Measurements from ENCODE around the gene C1R.

C1R gene

DNA sequence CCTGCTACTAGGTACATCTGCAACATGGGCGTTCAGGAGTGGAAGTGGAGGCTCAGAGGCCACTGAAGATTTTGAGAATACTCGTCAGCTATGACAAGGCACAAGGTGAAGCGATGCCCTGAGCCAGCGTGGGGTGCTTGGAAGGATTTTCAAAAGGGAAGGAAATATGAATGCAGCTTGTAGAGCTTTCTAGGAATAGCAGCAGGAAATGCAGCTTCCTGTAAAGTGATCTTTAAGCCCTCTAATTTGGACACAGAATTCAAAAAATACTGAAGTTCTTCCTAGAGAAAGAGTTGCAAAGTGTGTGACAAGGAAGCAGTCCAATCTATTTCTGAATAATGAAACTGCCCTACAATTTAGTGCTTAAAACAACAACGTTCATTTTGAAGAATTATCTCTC is 44.9 kb downstream of the C1R start:
- no peak overlapping the region for H3K4me3 ChIP-seq (ENCODE audit: severe bottlenecking)
- DNase-seq (ENCODE audit: low spot score) (no peak), ATAC-seq (ENCODE audit: low read depth) (no peak)
- no peak overlapping the region for H3K27ac ChIP-seq (ENCODE audit: poor library complexity, severe bottlenecking)
- H3K4me1 ChIP-seq (ENCODE audit: insufficient read depth, poor library complexity, severe bottlenecking) = no peaks in the 10 kb centered on the region
- H3K9me3 ChIP-seq (ENCODE audit: severe bottlenecking) = no peaks in the 10 kb centered on the region
- no peaks in the 10 kb centered on the region for H3K27me3 ChIP-seq (ENCODE audit: insufficient read depth, poor library complexity, severe bottlenecking)
- no peaks in the 10 kb centered on the region for H3K36me3 ChIP-seq (ENCODE audit: low read depth)
- TF ChIP-seq, protein P1, sequence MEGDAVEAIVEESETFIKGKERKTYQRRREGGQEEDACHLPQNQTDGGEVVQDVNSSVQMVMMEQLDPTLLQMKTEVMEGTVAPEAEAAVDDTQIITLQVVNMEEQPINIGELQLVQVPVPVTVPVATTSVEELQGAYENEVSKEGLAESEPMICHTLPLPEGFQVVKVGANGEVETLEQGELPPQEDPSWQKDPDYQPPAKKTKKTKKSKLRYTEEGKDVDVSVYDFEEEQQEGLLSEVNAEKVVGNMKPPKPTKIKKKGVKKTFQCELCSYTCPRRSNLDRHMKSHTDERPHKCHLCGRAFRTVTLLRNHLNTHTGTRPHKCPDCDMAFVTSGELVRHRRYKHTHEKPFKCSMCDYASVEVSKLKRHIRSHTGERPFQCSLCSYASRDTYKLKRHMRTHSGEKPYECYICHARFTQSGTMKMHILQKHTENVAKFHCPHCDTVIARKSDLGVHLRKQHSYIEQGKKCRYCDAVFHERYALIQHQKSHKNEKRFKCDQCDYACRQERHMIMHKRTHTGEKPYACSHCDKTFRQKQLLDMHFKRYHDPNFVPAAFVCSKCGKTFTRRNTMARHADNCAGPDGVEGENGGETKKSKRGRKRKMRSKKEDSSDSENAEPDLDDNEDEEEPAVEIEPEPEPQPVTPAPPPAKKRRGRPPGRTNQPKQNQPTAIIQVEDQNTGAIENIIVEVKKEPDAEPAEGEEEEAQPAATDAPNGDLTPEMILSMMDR (IDR thresholded peaks at IDR 0.05; ENCODE audit: poor library complexity, severe bottlenecking) = no peak

DNA sequence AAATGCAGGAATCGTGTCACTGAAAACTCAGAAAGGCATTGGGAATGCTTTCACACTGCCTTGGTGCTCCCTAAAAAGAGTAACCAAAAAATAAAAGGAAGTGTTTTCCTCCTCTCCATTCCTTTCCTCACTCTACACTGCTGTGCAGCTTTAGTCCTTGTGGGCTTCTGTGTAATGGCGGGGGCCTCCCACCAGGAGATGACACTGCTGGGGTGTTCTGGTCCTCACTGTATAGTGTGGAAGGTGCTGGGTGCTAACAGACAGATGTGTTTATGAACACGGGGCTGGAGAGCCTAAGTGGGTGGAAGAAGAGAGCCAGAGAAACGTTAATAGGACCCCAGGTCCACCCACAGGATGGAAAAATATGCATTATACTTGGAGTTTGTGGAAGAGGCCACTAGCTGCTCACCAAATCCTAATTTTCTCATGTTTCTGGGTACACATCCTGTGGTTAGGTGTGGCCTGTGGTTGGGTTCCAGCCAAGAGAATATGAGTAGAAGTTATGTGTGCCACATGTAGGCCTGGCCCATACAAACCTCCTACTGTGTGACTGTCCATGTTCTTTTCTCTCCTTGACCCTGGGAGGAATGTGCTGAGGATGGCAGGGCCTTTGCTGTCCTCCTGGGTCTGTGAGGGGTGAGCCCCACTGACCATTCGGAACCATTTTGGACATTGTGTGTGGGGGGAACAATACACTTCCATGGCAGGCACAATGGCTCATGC is 45.7 kb downstream of the C1R start:
- no peaks in the 10 kb centered on the region for H3K4me1 ChIP-seq (ENCODE audit: insufficient read depth, poor library complexity, severe bottlenecking)
- H3K4me3 ChIP-seq (ENCODE audit: severe bottlenecking) = no peak overlapping the region
- no peaks in the 10 kb centered on the region for H3K36me3 ChIP-seq (ENCODE audit: low read depth)
- no peak for ATAC-seq (ENCODE audit: low read depth)
- H3K9me3 ChIP-seq (ENCODE audit: severe bottlenecking) = no peaks in the 10 kb centered on the region
- H3K27ac ChIP-seq (ENCODE audit: poor library complexity, severe bottlenecking) = no peak overlapping the region
- no peaks in the 10 kb centered on the region for H3K27me3 ChIP-seq (ENCODE audit: insufficient read depth, poor library complexity, severe bottlenecking)
- no peak for DNase-seq (ENCODE audit: low spot score)
- TF ChIP-seq, protein P1 (IDR thresholded peaks at IDR 0.05; ENCODE audit: poor library complexity, severe bottlenecking) = no peak

DNA sequence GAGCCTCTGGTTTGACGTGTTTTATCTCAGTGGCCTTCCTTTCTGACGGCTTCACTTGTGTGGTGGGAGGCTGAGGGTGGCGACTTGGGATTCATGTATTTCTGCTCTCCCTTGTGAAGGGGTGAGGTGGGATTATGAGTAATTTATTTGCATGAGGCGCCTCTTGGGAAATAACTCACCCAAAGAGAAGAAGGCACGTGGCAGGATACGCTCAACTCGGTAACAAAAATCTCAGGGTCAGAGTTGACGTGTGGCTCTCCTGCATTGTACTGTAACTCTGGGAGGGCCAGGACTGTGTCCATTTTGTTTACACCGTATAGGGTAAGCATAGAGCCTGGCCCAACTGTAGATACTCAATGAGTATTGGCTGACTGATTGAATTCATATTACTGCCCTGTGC is 46.3 kb downstream of the C1R start:
- H3K27ac ChIP-seq (ENCODE audit: poor library complexity, severe bottlenecking) = no peak overlapping the region
- no peak overlapping the region for H3K4me3 ChIP-seq (ENCODE audit: severe bottlenecking)
- H3K27me3 ChIP-seq (ENCODE audit: insufficient read depth, poor library complexity, severe bottlenecking) = no peaks in the 10 kb centered on the region
- ATAC-seq (ENCODE audit: low read depth) = no peak
- TF ChIP-seq, protein P1 (IDR thresholded peaks at IDR 0.05; ENCODE audit: poor library complexity, severe bottlenecking) = no peak
- H3K4me1 ChIP-seq (ENCODE audit: insufficient read depth, poor library complexity, severe bottlenecking) = no peaks in the 10 kb centered on the region
- DNase-seq (ENCODE audit: low spot score) = no peak
- no peaks in the 10 kb centered on the region for H3K36me3 ChIP-seq (ENCODE audit: low read depth)
- no peaks in the 10 kb centered on the region for H3K9me3 ChIP-seq (ENCODE audit: severe bottlenecking)

DNA sequence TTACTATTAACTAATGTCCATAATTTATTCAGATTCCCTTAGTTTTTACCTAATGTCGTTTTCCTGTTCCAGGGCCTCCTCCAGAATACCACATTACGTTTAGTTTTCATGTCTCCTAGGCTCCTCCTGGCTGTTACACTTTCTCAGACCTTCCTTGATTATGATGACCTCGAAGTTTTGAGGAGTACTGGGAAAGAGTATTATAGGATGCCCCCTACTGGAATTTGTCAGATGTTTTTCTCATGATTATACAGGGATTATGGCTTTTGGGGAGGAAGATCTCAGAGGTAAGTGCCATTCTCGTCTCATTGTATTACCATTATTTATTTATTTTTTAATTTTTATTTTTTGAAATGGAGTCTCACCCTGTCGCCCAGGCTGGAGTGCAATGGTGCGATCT is 49.4 kb downstream of the C1R start:
- no peaks in the 10 kb centered on the region for H3K27me3 ChIP-seq (ENCODE audit: insufficient read depth, poor library complexity, severe bottlenecking)
- no peak overlapping the region for H3K27ac ChIP-seq (ENCODE audit: poor library complexity, severe bottlenecking)
- DNase-seq (ENCODE audit: low spot score) (no peak), ATAC-seq (ENCODE audit: low read depth) (peak; percentile 53; the same call in 2 of the 3 replicates)
- TF ChIP-seq, protein P1 (IDR thresholded peaks at IDR 0.05; ENCODE audit: poor library complexity, severe bottlenecking) = peak; percentile 33
- no peaks in the 10 kb centered on the region for H3K36me3 ChIP-seq (ENCODE audit: low read depth)
- no peaks in the 10 kb centered on the region for H3K9me3 ChIP-seq (ENCODE audit: severe bottlenecking)
- peaks cover 10% of the 10 kb centered on the region for H3K4me1 ChIP-seq (ENCODE audit: insufficient read depth, poor library complexity, severe bottlenecking)
- H3K4me3 ChIP-seq (ENCODE audit: severe bottlenecking) = no peak overlapping the region

DNA sequence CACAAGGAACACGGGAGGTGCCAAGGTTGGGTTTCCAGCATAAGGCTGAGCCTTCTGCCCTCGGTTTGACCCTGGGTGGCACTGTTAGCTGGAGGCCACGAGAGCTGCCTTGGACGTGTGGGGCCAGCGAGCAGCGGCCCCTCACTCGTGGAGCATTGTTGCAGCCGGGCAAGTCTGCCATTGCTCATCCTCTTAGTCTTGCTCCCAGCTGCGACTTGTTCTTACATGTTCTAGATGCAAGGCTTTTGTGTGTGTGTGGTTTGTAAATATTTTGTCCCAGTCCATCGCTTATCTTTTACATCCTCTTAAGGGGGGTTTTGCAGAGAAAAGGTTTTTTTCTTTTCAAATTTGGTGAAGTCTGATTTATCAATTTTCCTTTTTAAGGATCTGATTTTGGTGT is 52.8 kb downstream of the C1R start:
- H3K27ac ChIP-seq (ENCODE audit: poor library complexity, severe bottlenecking) = no peak overlapping the region
- no peak overlapping the region for H3K4me3 ChIP-seq (ENCODE audit: severe bottlenecking)
- no peaks in the 10 kb centered on the region for H3K36me3 ChIP-seq (ENCODE audit: low read depth)
- peak; percentile 86 for ATAC-seq (ENCODE audit: low read depth)
- no peaks in the 10 kb centered on the region for H3K9me3 ChIP-seq (ENCODE audit: severe bottlenecking)
- peaks cover 10% of the 10 kb centered on the region for H3K4me1 ChIP-seq (ENCODE audit: insufficient read depth, poor library complexity, severe bottlenecking)
- no peak for DNase-seq (ENCODE audit: low spot score)
- TF ChIP-seq, protein P1 (IDR thresholded peaks at IDR 0.05; ENCODE audit: poor library complexity, severe bottlenecking) = no peak
- no peaks in the 10 kb centered on the region for H3K27me3 ChIP-seq (ENCODE audit: insufficient read depth, poor library complexity, severe bottlenecking)

Data from RWPE2 (cell line).